ENCODE data around the gene NDUFS6.

The NDUFS6 gene

DNA sequence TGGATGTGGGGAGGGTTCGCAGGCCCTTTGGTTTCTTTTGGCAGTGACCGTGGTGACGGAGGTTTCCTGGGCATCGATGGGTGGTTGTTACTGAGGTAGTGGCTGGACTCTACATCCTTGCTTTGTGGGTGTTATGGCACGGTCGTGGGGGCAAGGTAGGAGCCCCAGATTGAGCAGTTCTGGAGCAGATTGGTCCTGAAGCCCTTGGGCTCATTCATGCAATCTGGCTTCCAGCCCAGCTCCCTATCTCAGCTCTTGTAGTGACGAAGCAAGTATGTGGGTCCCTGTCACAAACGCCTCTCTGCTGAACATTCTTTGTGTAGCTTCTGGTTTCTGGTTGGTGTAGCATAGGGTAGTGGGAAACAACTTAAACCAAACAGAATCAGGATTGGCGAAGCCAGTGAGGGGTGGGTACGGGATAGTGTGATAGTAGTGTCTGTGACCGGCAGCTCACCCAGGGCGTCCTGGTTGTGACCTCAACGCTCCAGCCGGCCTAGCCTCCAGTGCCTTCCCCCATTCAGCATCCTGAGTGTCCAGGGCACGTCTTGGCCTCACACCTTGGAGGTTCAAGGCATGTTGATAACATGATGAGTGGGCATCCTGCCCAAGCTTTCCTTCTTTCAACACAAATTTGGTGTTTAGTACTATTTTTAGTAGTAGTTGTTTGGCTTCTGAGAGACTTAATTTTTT is 2.9 kb downstream of the NDUFS6 start:
- Histone ChIP-seq H3K9ac (ENCODE audit: low read depth in 1 of 2, low read length in 2 of 2) (no peak overlapping the region), H3K4me1 (ENCODE audit: control insufficient read depth in 2 of 2, insufficient read depth in 2 of 2, low read length in 2 of 2) (peaks cover 8 to 16% of the 10 kb centered on the region in 2 donors), H3K4me3 (ENCODE audit: low read length in 2 of 2) (no peak overlapping the region), H3K36me3 (ENCODE audit: control insufficient read depth in 2 of 2, insufficient read depth in 2 of 2, low read length in 2 of 2) (peaks cover 56 to 57% of the 10 kb centered on the region in 2 donors), H3K9me3 (ENCODE audit: control insufficient read depth in 2 of 2, low read length in 2 of 2) (no peaks in the 10 kb centered on the region), H3K27ac (ENCODE audit: low read depth in 2 of 2, low read length in 2 of 2) (no peak overlapping the region), H3K27me3 (ENCODE audit: control insufficient read depth in 2 of 2, insufficient read depth in 2 of 2, low read length in 2 of 2) (no peaks in the 10 kb centered on the region)

DNA sequence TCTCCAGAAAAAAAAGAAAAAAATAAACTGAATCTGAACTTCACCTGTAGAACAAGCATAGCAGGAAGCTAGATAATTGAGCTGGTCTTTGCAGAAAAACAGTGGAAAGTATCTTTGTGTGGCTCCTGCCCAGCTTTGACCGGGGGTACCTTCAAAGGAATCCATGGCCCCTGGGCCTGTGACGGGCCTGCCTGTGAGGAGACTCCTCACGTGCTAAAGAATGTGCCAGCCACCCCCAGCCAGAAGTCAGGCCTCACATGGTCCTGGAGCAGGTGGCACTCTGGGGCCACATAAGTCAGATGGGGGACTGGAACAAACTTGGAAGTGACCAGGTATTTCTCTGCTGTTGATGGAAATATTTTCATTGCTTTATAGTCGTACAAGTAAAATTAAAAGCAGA is 4.1 kb downstream of the NDUFS6 start:
- H3K9me3 ChIP-seq (ENCODE audit: control insufficient read depth in 2 of 2, low read length in 2 of 2): no peaks in the 10 kb centered on the region
- peaks cover 67 to 69% of the 10 kb centered on the region in 2 donors for H3K36me3 ChIP-seq (ENCODE audit: control insufficient read depth in 2 of 2, insufficient read depth in 2 of 2, low read length in 2 of 2)
- no peak overlapping the region for H3K27ac ChIP-seq (ENCODE audit: low read depth in 2 of 2, low read length in 2 of 2)
- H3K27me3 ChIP-seq (ENCODE audit: control insufficient read depth in 2 of 2, insufficient read depth in 2 of 2, low read length in 2 of 2): no peaks in the 10 kb centered on the region
- H3K4me3 ChIP-seq (ENCODE audit: low read length in 2 of 2): no peak overlapping the region
- peaks cover 4 to 11% of the 10 kb centered on the region in 2 donors for H3K4me1 ChIP-seq (ENCODE audit: control insufficient read depth in 2 of 2, insufficient read depth in 2 of 2, low read length in 2 of 2)
- no peak overlapping the region for H3K9ac ChIP-seq (ENCODE audit: low read depth in 1 of 2, low read length in 2 of 2)

DNA sequence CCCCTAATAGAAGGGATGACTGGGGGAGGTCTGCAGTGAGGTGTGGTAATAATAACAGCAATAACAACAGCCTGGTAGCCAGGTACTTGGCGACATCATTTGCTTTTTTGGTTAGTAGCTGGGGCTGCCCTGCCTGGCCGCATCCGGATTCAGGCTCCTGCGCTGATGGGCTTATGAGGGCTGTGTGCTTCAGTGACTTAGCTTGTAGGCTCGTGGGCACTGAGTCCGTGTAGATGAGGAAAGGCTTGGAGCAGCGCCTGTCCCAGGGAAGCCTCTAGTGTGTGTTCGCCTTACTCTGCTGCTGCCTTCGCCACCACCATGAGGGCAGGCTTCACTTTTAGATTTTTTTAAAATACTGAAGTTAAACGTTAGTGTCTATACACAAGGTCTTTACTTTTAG is 4.5 kb downstream of the NDUFS6 start:
- no peak overlapping the region for H3K4me3 ChIP-seq (ENCODE audit: low read length in 2 of 2)
- peaks cover 72% of the 10 kb centered on the region in 2 donors for H3K36me3 ChIP-seq (ENCODE audit: control insufficient read depth in 2 of 2, insufficient read depth in 2 of 2, low read length in 2 of 2)
- H3K9me3 ChIP-seq (ENCODE audit: control insufficient read depth in 2 of 2, low read length in 2 of 2): no peaks in the 10 kb centered on the region

DNA sequence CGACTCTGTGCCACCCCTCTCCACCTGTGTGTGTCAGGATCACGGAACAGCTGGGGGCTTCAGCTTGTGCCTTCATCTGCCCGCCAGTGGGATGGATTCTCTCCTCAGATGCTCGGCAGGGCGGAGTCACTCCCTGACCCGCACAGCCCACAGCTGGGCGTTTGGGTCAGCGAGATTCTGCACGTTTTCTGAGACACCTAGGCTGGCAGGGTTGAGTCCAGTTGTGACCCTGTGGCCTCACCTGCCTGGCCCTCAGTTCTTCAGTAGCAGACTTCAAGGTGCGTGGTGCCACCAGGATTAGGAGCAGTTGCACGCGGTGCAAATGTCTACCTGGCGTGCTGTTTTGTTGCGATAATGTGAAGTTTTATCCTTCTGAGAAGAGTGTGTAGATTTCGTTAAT is 5.0 kb downstream of the NDUFS6 start:
- H3K36me3 ChIP-seq (ENCODE audit: control insufficient read depth in 2 of 2, insufficient read depth in 2 of 2, low read length in 2 of 2): peaks cover 76% of the 10 kb centered on the region in 2 donors

More for the DNA sequence above, 4.5 kb downstream of the NDUFS6 start:
- H3K4me1 ChIP-seq (ENCODE audit: control insufficient read depth in 2 of 2, insufficient read depth in 2 of 2, low read length in 2 of 2): peaks cover 1 to 7% of the 10 kb centered on the region in 2 donors
- no peaks in the 10 kb centered on the region for H3K27me3 ChIP-seq (ENCODE audit: control insufficient read depth in 2 of 2, insufficient read depth in 2 of 2, low read length in 2 of 2)
- no peak overlapping the region for H3K9ac ChIP-seq (ENCODE audit: low read depth in 1 of 2, low read length in 2 of 2)
- H3K27ac ChIP-seq (ENCODE audit: low read depth in 2 of 2, low read length in 2 of 2): no peak overlapping the region

DNA sequence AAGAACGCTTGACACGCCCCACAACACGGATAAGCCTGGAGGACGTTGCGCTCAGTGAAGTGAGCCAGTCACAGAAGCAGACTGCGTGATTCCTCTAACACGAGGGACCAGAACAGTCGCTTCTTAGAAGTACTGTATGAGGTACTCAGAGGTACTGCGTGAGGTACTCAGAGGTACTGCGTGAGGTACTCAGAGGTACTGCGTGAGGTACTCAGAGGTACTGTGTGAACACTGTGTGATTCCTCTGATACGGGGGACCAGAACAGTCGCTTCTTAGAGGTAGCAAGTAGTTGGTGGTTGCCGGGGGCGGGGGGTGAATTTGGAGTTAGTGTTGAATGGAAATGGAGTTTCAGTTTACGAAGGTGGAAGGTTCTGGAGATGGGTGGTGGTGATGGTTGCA is 5.8 kb downstream of the NDUFS6 start:
- Histone ChIP-seq H3K9ac (ENCODE audit: low read depth in 1 of 2, low read length in 2 of 2) (no peak overlapping the region), H3K27me3 (ENCODE audit: control insufficient read depth in 2 of 2, insufficient read depth in 2 of 2, low read length in 2 of 2) (no peaks in the 10 kb centered on the region), H3K9me3 (ENCODE audit: control insufficient read depth in 2 of 2, low read length in 2 of 2) (no peaks in the 10 kb centered on the region), H3K4me3 (ENCODE audit: low read length in 2 of 2) (no peak overlapping the region), H3K36me3 (ENCODE audit: control insufficient read depth in 2 of 2, insufficient read depth in 2 of 2, low read length in 2 of 2) (peaks cover 82% of the 10 kb centered on the region in 2 donors), H3K27ac (ENCODE audit: low read depth in 2 of 2, low read length in 2 of 2) (no peak overlapping the region), H3K4me1 (ENCODE audit: control insufficient read depth in 2 of 2, insufficient read depth in 2 of 2, low read length in 2 of 2) (peaks cover 0 to 2% of the 10 kb centered on the region in 2 donors)

More for the DNA sequence above, 5.0 kb downstream of the NDUFS6 start:
- H3K27me3 ChIP-seq (ENCODE audit: control insufficient read depth in 2 of 2, insufficient read depth in 2 of 2, low read length in 2 of 2): no peaks in the 10 kb centered on the region
- H3K4me3 ChIP-seq (ENCODE audit: low read length in 2 of 2): no peak overlapping the region
- no peak overlapping the region for H3K9ac ChIP-seq (ENCODE audit: low read depth in 1 of 2, low read length in 2 of 2)
- peaks cover 0 to 4% of the 10 kb centered on the region in 2 donors for H3K4me1 ChIP-seq (ENCODE audit: control insufficient read depth in 2 of 2, insufficient read depth in 2 of 2, low read length in 2 of 2)
- no peak overlapping the region for H3K27ac ChIP-seq (ENCODE audit: low read depth in 2 of 2, low read length in 2 of 2)
- H3K9me3 ChIP-seq (ENCODE audit: control insufficient read depth in 2 of 2, low read length in 2 of 2): no peaks in the 10 kb centered on the region

DNA sequence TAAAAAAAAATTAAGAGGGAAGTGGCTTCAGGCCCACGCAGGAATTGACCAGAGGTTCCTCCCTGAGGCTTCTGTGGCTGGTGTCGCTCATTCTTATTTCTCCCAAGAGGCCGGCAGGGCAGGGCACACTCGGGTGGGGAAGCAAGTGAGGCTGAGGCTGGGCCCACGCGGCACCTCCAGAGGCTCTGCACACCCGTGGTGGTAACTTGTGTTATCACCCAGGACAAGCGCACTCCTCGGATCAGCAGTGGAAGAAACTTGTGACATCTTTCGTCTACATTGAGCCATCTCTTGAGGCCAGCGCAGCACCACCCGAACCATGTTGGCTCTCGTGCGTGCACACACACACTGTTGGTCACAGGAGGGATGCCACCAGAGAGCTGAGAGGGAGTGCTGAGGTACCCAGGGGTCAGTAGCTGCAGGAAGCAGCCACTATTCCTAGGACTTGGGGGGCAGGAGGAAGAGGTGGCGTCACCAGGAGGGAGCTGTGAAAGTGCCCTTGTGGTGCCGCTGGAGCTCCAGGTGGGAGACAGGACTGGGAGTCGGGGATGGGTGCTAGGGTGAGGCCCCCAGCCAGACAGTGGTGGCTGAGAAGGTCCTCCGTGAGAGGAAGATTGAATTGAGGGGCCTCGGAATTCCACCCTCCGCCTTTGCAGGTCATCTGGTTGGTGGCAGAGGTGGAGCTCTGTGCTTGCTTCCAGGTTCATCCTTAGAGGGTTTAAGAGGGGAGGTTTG is 6.4 kb downstream of the NDUFS6 start:
- Histone ChIP-seq H3K9me3 (ENCODE audit: control insufficient read depth in 2 of 2, low read length in 2 of 2) (no peaks in the 10 kb centered on the region), H3K27ac (ENCODE audit: low read depth in 2 of 2, low read length in 2 of 2) (no peak overlapping the region), H3K4me3 (ENCODE audit: low read length in 2 of 2) (no peak overlapping the region), H3K4me1 (ENCODE audit: control insufficient read depth in 2 of 2, insufficient read depth in 2 of 2, low read length in 2 of 2) (no peaks in the 10 kb centered on the region), H3K9ac (ENCODE audit: low read depth in 1 of 2, low read length in 2 of 2) (no peak overlapping the region), H3K36me3 (ENCODE audit: control insufficient read depth in 2 of 2, insufficient read depth in 2 of 2, low read length in 2 of 2) (peaks cover 85 to 88% of the 10 kb centered on the region in 2 donors), H3K27me3 (ENCODE audit: control insufficient read depth in 2 of 2, insufficient read depth in 2 of 2, low read length in 2 of 2) (no peaks in the 10 kb centered on the region)

DNA sequence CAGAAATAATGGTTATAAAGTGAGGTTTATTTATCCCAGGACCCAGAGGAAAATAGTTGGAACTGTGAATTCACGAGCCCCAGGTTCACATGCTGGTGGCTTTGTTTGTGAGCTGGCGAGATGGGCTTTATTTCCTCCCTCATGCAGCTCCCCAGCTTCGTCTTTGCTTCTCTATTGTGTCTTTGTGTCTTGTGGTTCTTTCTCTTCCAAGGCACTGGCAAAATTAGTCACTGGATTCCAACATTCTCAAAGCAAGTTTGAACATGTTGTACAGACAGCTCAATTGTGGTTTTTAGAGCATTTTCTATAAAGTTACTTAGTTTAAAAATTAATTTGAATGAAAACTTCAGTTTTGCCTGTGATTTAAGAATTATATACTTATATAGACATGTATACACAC is 7.2 kb downstream of the NDUFS6 start:
- H3K36me3 ChIP-seq (ENCODE audit: control insufficient read depth in 2 of 2, insufficient read depth in 2 of 2, low read length in 2 of 2): peaks cover 81 to 84% of the 10 kb centered on the region in 2 donors
- H3K9me3 ChIP-seq (ENCODE audit: control insufficient read depth in 2 of 2, low read length in 2 of 2): no peaks in the 10 kb centered on the region
- H3K4me3 ChIP-seq (ENCODE audit: low read length in 2 of 2): no peak overlapping the region
- no peaks in the 10 kb centered on the region for H3K4me1 ChIP-seq (ENCODE audit: control insufficient read depth in 2 of 2, insufficient read depth in 2 of 2, low read length in 2 of 2)
- no peaks in the 10 kb centered on the region for H3K27me3 ChIP-seq (ENCODE audit: control insufficient read depth in 2 of 2, insufficient read depth in 2 of 2, low read length in 2 of 2)
- no peak overlapping the region for H3K27ac ChIP-seq (ENCODE audit: low read depth in 2 of 2, low read length in 2 of 2)
- no peak overlapping the region for H3K9ac ChIP-seq (ENCODE audit: low read depth in 1 of 2, low read length in 2 of 2)

DNA sequence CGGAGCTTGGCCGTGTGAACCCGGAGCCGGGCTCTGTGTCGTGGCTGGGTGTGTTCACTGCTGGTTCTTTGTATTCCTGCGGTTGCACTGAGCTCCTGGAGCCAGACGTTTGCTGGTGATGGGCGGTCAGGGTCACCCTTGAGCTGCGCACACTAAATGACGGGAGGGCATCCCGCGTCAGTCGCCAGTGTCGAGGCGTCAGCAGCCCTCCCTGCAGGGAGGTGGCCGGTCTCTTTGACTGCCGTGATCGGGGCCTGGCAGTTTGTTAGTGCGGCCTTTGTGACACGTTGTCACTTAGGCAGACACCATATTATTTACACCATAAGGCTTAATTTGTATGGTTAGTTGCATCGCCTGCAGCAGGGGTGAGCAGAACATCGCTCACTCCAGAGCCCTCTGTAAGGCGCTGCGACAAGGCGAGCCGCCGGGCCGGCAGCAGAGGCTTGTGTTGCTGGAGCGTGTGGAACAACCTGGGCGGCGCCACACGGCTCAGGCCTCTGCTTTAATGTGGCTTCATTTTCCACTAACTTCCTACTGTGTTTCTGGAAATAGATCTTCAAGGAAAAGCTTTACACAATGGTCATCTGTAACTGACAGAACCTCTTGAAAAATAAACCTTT is 8.3 kb downstream of the NDUFS6 start:
- no peak overlapping the region for H3K9ac ChIP-seq (ENCODE audit: low read depth in 1 of 2, low read length in 2 of 2)

DNA sequence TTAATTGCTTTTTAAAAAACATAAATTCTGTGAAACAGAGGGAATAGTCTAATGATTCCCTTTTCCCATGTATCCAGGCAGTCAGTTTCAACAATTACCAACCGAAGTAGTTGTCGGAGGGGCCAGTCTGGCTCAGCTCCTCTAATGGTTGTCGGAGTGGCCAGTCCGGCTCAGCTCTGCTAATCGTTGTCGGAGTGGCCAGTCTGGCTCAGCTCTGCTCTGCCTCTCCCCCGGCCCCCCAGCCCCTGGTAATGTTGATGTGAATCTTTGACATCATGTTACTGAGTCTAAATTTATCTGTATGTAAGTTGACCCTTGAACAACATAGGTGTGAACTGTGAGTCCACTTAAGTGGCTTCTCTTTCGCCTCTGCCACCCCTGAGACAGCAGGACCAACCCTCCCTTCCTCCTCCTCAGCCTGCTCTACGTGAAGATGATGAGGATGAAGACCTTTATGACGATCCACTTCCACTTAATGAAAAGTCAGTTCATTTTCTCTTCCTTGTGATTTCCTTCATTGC is 9.4 kb downstream of the NDUFS6 start:
- H3K4me3 ChIP-seq (ENCODE audit: low read length in 2 of 2): no peak overlapping the region
- H3K9ac ChIP-seq (ENCODE audit: low read depth in 1 of 2, low read length in 2 of 2): no peak overlapping the region
- no peak overlapping the region for H3K27ac ChIP-seq (ENCODE audit: low read depth in 2 of 2, low read length in 2 of 2)
- H3K36me3 ChIP-seq (ENCODE audit: control insufficient read depth in 2 of 2, insufficient read depth in 2 of 2, low read length in 2 of 2): peaks cover 81 to 82% of the 10 kb centered on the region in 2 donors
- no peaks in the 10 kb centered on the region for H3K9me3 ChIP-seq (ENCODE audit: control insufficient read depth in 2 of 2, low read length in 2 of 2)
- H3K4me1 ChIP-seq (ENCODE audit: control insufficient read depth in 2 of 2, insufficient read depth in 2 of 2, low read length in 2 of 2): no peaks in the 10 kb centered on the region
- no peaks in the 10 kb centered on the region for H3K27me3 ChIP-seq (ENCODE audit: control insufficient read depth in 2 of 2, insufficient read depth in 2 of 2, low read length in 2 of 2)

More for the DNA sequence above, 8.3 kb downstream of the NDUFS6 start:
- H3K36me3 ChIP-seq (ENCODE audit: control insufficient read depth in 2 of 2, insufficient read depth in 2 of 2, low read length in 2 of 2): peaks cover 82 to 84% of the 10 kb centered on the region in 2 donors
- H3K4me3 ChIP-seq (ENCODE audit: low read length in 2 of 2): no peak overlapping the region
- no peaks in the 10 kb centered on the region for H3K27me3 ChIP-seq (ENCODE audit: control insufficient read depth in 2 of 2, insufficient read depth in 2 of 2, low read length in 2 of 2)
- H3K9me3 ChIP-seq (ENCODE audit: control insufficient read depth in 2 of 2, low read length in 2 of 2): no peaks in the 10 kb centered on the region
- H3K27ac ChIP-seq (ENCODE audit: low read depth in 2 of 2, low read length in 2 of 2): no peak overlapping the region
- no peaks in the 10 kb centered on the region for H3K4me1 ChIP-seq (ENCODE audit: control insufficient read depth in 2 of 2, insufficient read depth in 2 of 2, low read length in 2 of 2)

Data from mucosa of rectum (tissue), 2 donors.